Spinal cord (tissue), 10 donors: ENCODE results near the gene ZEB2. TPM values are rescaled to one million over a fixed set of nuclear protein-coding genes. Genes with fewer than 3 reads are reported as not detected.
A peak's percentile ranks its signal among the peaks of the same experiment; 100 is the strongest.

Source experiments
- DNase-seq, 6 donors: peaks; one replicate each; pipeline versions ENCODE4 v3.0.0 to v3.0.0-alpha.2; 2013 to 2015; ENCODE audit warnings: low spot score in 6 of 6, low read depth in 4 of 6
- H3K27ac ChIP-seq: one replicate; pipeline ENCODE4 v1.5.1; 2013; ENCODE audit warnings: low read depth, low read length, control low read depth
- H3K27me3 ChIP-seq: one replicate; pipeline ENCODE4 v1.6.1; 2013; ENCODE audit warnings: low read length; ENCODE audit not compliant: control insufficient read depth, insufficient read depth
- H3K36me3 ChIP-seq: one replicate; pipeline ENCODE4 v1.6.1; 2013; ENCODE audit warnings: low read length; ENCODE audit not compliant: control insufficient read depth, insufficient read depth
- H3K4me1 ChIP-seq: one replicate; pipeline ENCODE4 v1.6.1; 2013; ENCODE audit warnings: low read length; ENCODE audit not compliant: control insufficient read depth, insufficient read depth
- H3K4me3 ChIP-seq: one replicate; pipeline ENCODE4 v1.5.1; 2013; ENCODE audit warnings: low read depth, low read length, control low read depth
- H3K9me3 ChIP-seq: one replicate; pipeline ENCODE4 v1.6.1; 2013; ENCODE audit warnings: low read length; ENCODE audit not compliant: control insufficient read depth, insufficient read depth
- whole genome bisulfite sequencing: methylation state at CpG from one replicate; pipeline ENCODE4 v1.1.5; 2013; ENCODE audit warnings: missing lambda C conversion rate; ENCODE audit not compliant: insufficient coverage; 5-methylcytosine and 5-hydroxymethylcytosine counted together
- long read RNA-seq, 4 donors: transcript quantifications; one replicate each; lab custom pipeline, GENCODE V29; 2026
- polyA plus RNA-seq, 2 donors: library from polyadenylated mRNA; unstranded; fragments of 120-200 nt; gene quantifications; one replicate each; pipeline ENCODE4 v1.2.1, GENCODE V29; 2013; ENCODE audit not compliant: insufficient read length in 2 of 2
- total RNA-seq, 2 donors: library from RNA; depleted of rRNA in 1 of 2; stranded (reverse); fragments of 120-200 nt in 1 of 2; fragments of >200 nt in 1 of 2; gene quantifications; one replicate each; pipeline versions ENCODE4 v1.2.3 to v1.2.4, GENCODE V29; 2013 to 2014
- donor health status: healthy.

The ZEB2 gene
- 100 to 1,000 TPM; 155 to 173 TPM for total RNA-seq
- 100 to 1,000 TPM; 138 to 208 TPM for polyA plus RNA-seq
- long read RNA-seq, donor 1, full-length matches to known transcripts, result 15 of 53 reads
- long read RNA-seq, donor 1, partial matches to known transcripts, result 33 of 53 reads
- long read RNA-seq, donor 1, other reads (novel, unspliced or antisense), result 5 of 53 reads
- long read RNA-seq, donor 2, full-length matches to known transcripts, result 8 of 14 reads
- long read RNA-seq, donor 2, partial matches to known transcripts, result 6 of 14 reads
- long read RNA-seq, donor 2, other reads (novel, unspliced or antisense), result 0 of 14 reads
- long read RNA-seq, donor 3, partial matches to known transcripts, result 29 of 37 reads
- long read RNA-seq, donor 3, other reads (novel, unspliced or antisense), result 0 of 37 reads
- long read RNA-seq, donor 4, full-length matches to known transcripts, result 21 of 70 reads
- long read RNA-seq, donor 4, partial matches to known transcripts, result 35 of 70 reads
- long read RNA-seq, donor 4, other reads (novel, unspliced or antisense), result 14 of 70 reads

- H3K36me3 ChIP-seq, result no peaks in the 10 kb centered on the region
- peaks cover 15% of the 10 kb centered on the region for H3K4me1 ChIP-seq
- H3K27me3 ChIP-seq, result peaks cover 8% of the 10 kb centered on the region
- peak within 1 kb of the TSS; percentile 85 for H3K4me3 ChIP-seq
- H3K9me3 ChIP-seq, result no peaks in the 10 kb centered on the region
- peak within 1 kb of the TSS; percentile 97 for H3K27ac ChIP-seq
- WGBS, result 0% methylated on average over 13 of the region's 29 CpGs
- peak in 3 of 6 donors; percentile 77 to 96 (median 95) for DNase-seq
Measured at GRCh38 chr2:144519934-144520731, at the start of gene ZEB2. ZEB2 (minus strand) TSS chr2:144520119; CDS start chr2:144517350, 2,769 bp downstream.

- Histone ChIP-seq H3K4me3 (no peak overlapping the region), H3K9me3 (no peaks in the 10 kb centered on the region), H3K36me3 (no peaks in the 10 kb centered on the region), H3K27me3 (no peaks in the 10 kb centered on the region), H3K27ac (no peak overlapping the region), H3K4me1 (no peaks in the 10 kb centered on the region)
- 28% methylated on average over 2 of the region's 4 CpGs for WGBS
- DNase-seq, result peak in 2 of 6 donors; percentile 42 to 53
Measured at GRCh38 chr2:144567745-144568144, 47.8 kb upstream of the ZEB2 start.

- Histone ChIP-seq H3K27ac (no peak overlapping the region), H3K9me3 (no peaks in the 10 kb centered on the region), H3K4me1 (no peaks in the 10 kb centered on the region), H3K27me3 (no peaks in the 10 kb centered on the region), H3K4me3 (no peak overlapping the region), H3K36me3 (no peaks in the 10 kb centered on the region)
- peak in 1 of 6 donors; percentile 17 for DNase-seq
- WGBS, result 33% methylated on average over 1 of the region's 2 CpGs
Measured at GRCh38 chr2:144566448-144566847, 46.5 kb upstream of the ZEB2 start.

- no peaks in the 10 kb centered on the region for H3K9me3 ChIP-seq
- no CpG with 5 or more reads among the region's 1 CpG for WGBS
- H3K27ac ChIP-seq, result no peak overlapping the region
- no peaks in the 10 kb centered on the region for H3K36me3 ChIP-seq
- no peak overlapping the region for H3K4me3 ChIP-seq
- H3K27me3 ChIP-seq, result no peaks in the 10 kb centered on the region
- no peaks in the 10 kb centered on the region for H3K4me1 ChIP-seq
- no peak for DNase-seq
Measured at GRCh38 chr2:144560251-144560650, 40.3 kb upstream of the ZEB2 start.

GRCh38 chr2:144559681-144560080 is 39.8 kb upstream of the ZEB2 start:
- H3K36me3 ChIP-seq, result no peaks in the 10 kb centered on the region
- DNase-seq, result no peak
- H3K27me3 ChIP-seq, result no peaks in the 10 kb centered on the region
- H3K9me3 ChIP-seq, result no peaks in the 10 kb centered on the region
- H3K27ac ChIP-seq, result no peak overlapping the region
- WGBS, result no CpG with 5 or more reads among the region's 3 CpGs
- H3K4me3 ChIP-seq, result no peak overlapping the region
- no peaks in the 10 kb centered on the region for H3K4me1 ChIP-seq

GRCh38 chr2:144559242-144559641 is 39.3 kb upstream of the ZEB2 start:
- Histone ChIP-seq H3K27ac (no peak overlapping the region), H3K36me3 (no peaks in the 10 kb centered on the region), H3K4me1 (no peaks in the 10 kb centered on the region), H3K4me3 (no peak overlapping the region), H3K27me3 (no peaks in the 10 kb centered on the region), H3K9me3 (no peaks in the 10 kb centered on the region)
- no peak for DNase-seq
- no CpG with 5 or more reads among the region's 1 CpG for WGBS

- Histone ChIP-seq H3K9me3 (no peaks in the 10 kb centered on the region), H3K36me3 (no peaks in the 10 kb centered on the region)
- WGBS, result 50% methylated on average over 2 of the region's 5 CpGs
Measured at GRCh38 chr2:144554492-144555210, 34.7 kb upstream of the ZEB2 start.

GRCh38 chr2:144553379-144553778 is 33.5 kb upstream of the ZEB2 start:
- no peak overlapping the region for H3K27ac ChIP-seq
- no peaks in the 10 kb centered on the region for H3K9me3 ChIP-seq
- H3K27me3 ChIP-seq, result no peaks in the 10 kb centered on the region
- DNase-seq, result no peak
- H3K4me3 ChIP-seq, result no peak overlapping the region
- 93% methylated on average over 2 of the region's 3 CpGs for WGBS
- no peaks in the 10 kb centered on the region for H3K36me3 ChIP-seq
- no peaks in the 10 kb centered on the region for H3K4me1 ChIP-seq

More at GRCh38 chr2:144554492-144555210, 34.7 kb upstream of the ZEB2 start:
- DNase-seq, result peak in 1 of 6 donors; percentile 43
- Histone ChIP-seq H3K27ac (no peak overlapping the region), H3K4me3 (no peak overlapping the region), H3K27me3 (no peaks in the 10 kb centered on the region), H3K4me1 (no peaks in the 10 kb centered on the region)

GRCh38 chr2:144552821-144553220 is 32.9 kb upstream of the ZEB2 start:
- H3K36me3 ChIP-seq, result no peaks in the 10 kb centered on the region
- no peak for DNase-seq
- no peaks in the 10 kb centered on the region for H3K4me1 ChIP-seq
- no peak overlapping the region for H3K27ac ChIP-seq
- no peaks in the 10 kb centered on the region for H3K27me3 ChIP-seq
- H3K9me3 ChIP-seq, result no peaks in the 10 kb centered on the region
- no peak overlapping the region for H3K4me3 ChIP-seq
